Fibroblast of lung (primary cell): ENCODE measurements around the gene SLC25A33.

ENCODE experiments used
- EZH2 ChIP-seq: IDR thresholded peaks from 2 replicates; pipeline ENCODE4 v1.5.1; 2012; ENCODE audit warnings: low read length, control low read depth, mild to moderate bottlenecking; ENCODE audit errors: missing control alignments
- TF ChIP-seq, protein P1 (sequence below), 2 donors: IDR thresholded peaks in 1 of 2; conservative IDR thresholded peaks in 1 of 2; 1 replicate in 1 of 2; 2 replicates in 1 of 2; pipeline ENCODE4 v1.5.1; 2011 to 2012; ENCODE audit warnings: low read length in 2 of 2, control low read depth in 1 of 2, inconsistent platforms in 1 of 2, low read depth in 1 of 2, mild to moderate bottlenecking in 1 of 2

DNA sequence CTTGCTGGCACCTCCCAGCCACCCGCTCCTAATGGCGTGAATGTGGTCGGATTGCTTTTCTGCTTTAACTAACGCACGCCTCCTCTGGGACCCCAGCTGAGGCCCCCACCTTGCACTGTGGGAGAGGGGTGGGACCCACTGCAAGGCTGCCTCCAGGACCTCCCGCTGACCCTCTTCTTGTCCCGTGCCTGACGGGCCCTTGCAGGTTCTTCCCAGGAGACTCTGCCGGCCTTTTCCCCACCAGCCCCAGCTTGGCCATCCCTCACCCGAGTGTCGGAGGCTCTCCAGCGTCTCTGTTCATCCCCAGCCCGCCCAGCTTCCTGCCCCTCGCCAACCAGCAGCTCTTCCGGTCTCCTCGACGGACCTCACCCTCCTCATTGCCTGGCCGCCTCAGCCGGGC lies 68.1 kb downstream of the SLC25A33 start:
- TF ChIP-seq, protein P1, sequence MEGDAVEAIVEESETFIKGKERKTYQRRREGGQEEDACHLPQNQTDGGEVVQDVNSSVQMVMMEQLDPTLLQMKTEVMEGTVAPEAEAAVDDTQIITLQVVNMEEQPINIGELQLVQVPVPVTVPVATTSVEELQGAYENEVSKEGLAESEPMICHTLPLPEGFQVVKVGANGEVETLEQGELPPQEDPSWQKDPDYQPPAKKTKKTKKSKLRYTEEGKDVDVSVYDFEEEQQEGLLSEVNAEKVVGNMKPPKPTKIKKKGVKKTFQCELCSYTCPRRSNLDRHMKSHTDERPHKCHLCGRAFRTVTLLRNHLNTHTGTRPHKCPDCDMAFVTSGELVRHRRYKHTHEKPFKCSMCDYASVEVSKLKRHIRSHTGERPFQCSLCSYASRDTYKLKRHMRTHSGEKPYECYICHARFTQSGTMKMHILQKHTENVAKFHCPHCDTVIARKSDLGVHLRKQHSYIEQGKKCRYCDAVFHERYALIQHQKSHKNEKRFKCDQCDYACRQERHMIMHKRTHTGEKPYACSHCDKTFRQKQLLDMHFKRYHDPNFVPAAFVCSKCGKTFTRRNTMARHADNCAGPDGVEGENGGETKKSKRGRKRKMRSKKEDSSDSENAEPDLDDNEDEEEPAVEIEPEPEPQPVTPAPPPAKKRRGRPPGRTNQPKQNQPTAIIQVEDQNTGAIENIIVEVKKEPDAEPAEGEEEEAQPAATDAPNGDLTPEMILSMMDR (conservative IDR thresholded peaks at IDR 0.05 in 1 of 2, IDR thresholded peaks at IDR 0.05 in 1 of 2; ENCODE audit: low read depth in 1 of 2, low read length in 2 of 2) = no peak
- no peak for TF ChIP-seq EZH2
